GM19351 (cell line): ENCODE measurements around the gene VWA8.
"Not testable (repeated sequence)": the region's sequence is repeated elsewhere in the genome, so short reads cannot be mapped to it uniquely, and the experiment has no call there.

Experiments
- ATAC-seq: cut with Tn5 transposase; IDR thresholded peaks from one replicate; pipeline ENCODE4 v1.9.1; 2021; ENCODE audit warnings: mild to moderate bottlenecking, moderate library complexity; ENCODE audit not compliant: unreplicated experiment

VWA8 gene

GRCh38 chr13:41928323-41928722 is 32.6 kb downstream of the VWA8 start:
- no peak for ATAC-seq

- ATAC-seq, result no peak
Measured at GRCh38 chr13:41925014-41925413, 35.9 kb downstream of the VWA8 start.

- ATAC-seq, result not testable (repeated sequence)
Measured at GRCh38 chr13:41922894-41923293, 38.0 kb downstream of the VWA8 start.

GRCh38 chr13:41919741-41920487 is 41.0 kb downstream of the VWA8 start:
- ATAC-seq, result no peak

GRCh38 chr13:41919031-41919740 is 41.7 kb downstream of the VWA8 start:
- no peak for ATAC-seq

- ATAC-seq, result no peak
Measured at GRCh38 chr13:41917641-41918040, 43.3 kb downstream of the VWA8 start.

- peak; percentile 97 for ATAC-seq
Measured at GRCh38 chr13:41916173-41916954, 44.5 kb downstream of the VWA8 start.

GRCh38 chr13:41915081-41915480 is 45.8 kb downstream of the VWA8 start:
- ATAC-seq, result no peak

- ATAC-seq, result no peak
Measured at GRCh38 chr13:41914552-41914951, 46.4 kb downstream of the VWA8 start.

GRCh38 chr13:41909506-41909905 is 51.4 kb downstream of the VWA8 start:
- ATAC-seq, result no peak

- ATAC-seq, result peak; percentile 96
Measured at GRCh38 chr13:41905600-41906254, 55.2 kb downstream of the VWA8 start.

GRCh38 chr13:41900918-41901317 is 60.0 kb downstream of the VWA8 start:
- ATAC-seq, result no peak

- ATAC-seq, result not testable (repeated sequence)
Measured at GRCh38 chr13:41898411-41898810, 62.5 kb downstream of the VWA8 start.

- ATAC-seq, result no peak
Measured at GRCh38 chr13:41897126-41897525, 63.8 kb downstream of the VWA8 start.

- ATAC-seq, result no peak
Measured at GRCh38 chr13:41895478-41895877, 65.4 kb downstream of the VWA8 start.

- ATAC-seq, result no peak
Measured at GRCh38 chr13:41891119-41891518, 69.8 kb downstream of the VWA8 start.

GRCh38 chr13:41883147-41883546 is 77.8 kb downstream of the VWA8 start:
- ATAC-seq, result no peak

- ATAC-seq, result not testable (repeated sequence)
Measured at GRCh38 chr13:41881890-41882289, 79.0 kb downstream of the VWA8 start.

- ATAC-seq, result no peak
Measured at GRCh38 chr13:41880966-41881365, 79.9 kb downstream of the VWA8 start.

GRCh38 chr13:41864658-41865057 is 96.3 kb downstream of the VWA8 start:
- ATAC-seq, result no peak

- ATAC-seq, result not testable (repeated sequence)
Measured at GRCh38 chr13:41862659-41863058, 98.2 kb downstream of the VWA8 start.
